WTC11 (cell line): ENCODE data around the gene MACROD2. TPM values are rescaled to one million over a fixed set of nuclear protein-coding genes. Genes with fewer than 3 reads are reported as not detected.

Experiments used
- ATAC-seq: fragments of 200-7000 bp; cut with Tn5 transposase; 2 replicates; pipeline ENCODE4 v1.10.0; 2021; ENCODE audit warnings: mild to moderate bottlenecking, moderate library complexity
- CTCF ChIA-PET: fragments of 300-600 bp; sonication (Branson Sonifier 250); formaldehyde crosslinking; loops from one replicate; lab custom pipeline; 2021; ENCODE audit warnings: antibody characterized with exemption; lab: Charles Lee
- POLR2A ChIA-PET: fragments of 350-600 bp; sonication (Branson Sonifier 250); formaldehyde crosslinking; loops from one replicate; lab custom pipeline; 2021; ENCODE audit warnings: antibody characterized with exemption; lab: Charles Lee
- DNase-seq: peaks from one replicate; pipeline ENCODE4 v3.0.0; 2021; ENCODE audit warnings: low spot score
- H3K27ac Mint-ChIP-seq: 2 replicates; pipeline ENCODE4 v1.8.0; 2021; ENCODE audit warnings: mixed read lengths
- H3K27me3 Mint-ChIP-seq: 2 replicates; pipeline ENCODE4 v1.8.0; 2021; ENCODE audit warnings: low read depth, mild to moderate bottlenecking, moderate library complexity, mixed read lengths
- H3K36me3 Mint-ChIP-seq: 2 replicates; pipeline ENCODE4 v1.8.0; 2021; ENCODE audit warnings: mixed read lengths
- H3K4me1 Mint-ChIP-seq: 2 replicates; pipeline ENCODE4 v1.8.0; 2022; ENCODE audit warnings: mixed read lengths
- H3K4me3 Mint-ChIP-seq: 2 replicates; pipeline ENCODE4 v1.8.0; 2021; ENCODE audit warnings: mild to moderate bottlenecking, moderate library complexity, mixed read lengths
- H3K9me3 Mint-ChIP-seq: 2 replicates; pipeline ENCODE4 v1.8.0; 2021; ENCODE audit warnings: mixed read lengths
- AR ChIP-seq: fragments of 250-450 bp; sonication (Bioruptor Pico); IDR thresholded peaks from 2 replicates; pipeline ENCODE4 v1.9.0; 2021; ENCODE audit warnings: mild to moderate bottlenecking
- CREB1 ChIP-seq: sonication (generic); formaldehyde crosslinking; IDR thresholded peaks from 2 replicates; pipeline ENCODE4 v1.8.0; 2023; ENCODE audit warnings: mild to moderate bottlenecking, missing genetic modification reagents
- HMGA2 ChIP-seq: fragments of 250-450 bp; sonication (Bioruptor Pico); IDR thresholded peaks from 2 replicates; pipeline ENCODE4 v1.4.0; 2021; ENCODE audit warnings: mild to moderate bottlenecking, moderate library complexity
- JAZF1 ChIP-seq: fragments of 250-450 bp; sonication (Bioruptor Pico); IDR thresholded peaks from 2 replicates; pipeline ENCODE4 v1.9.0; 2021; ENCODE audit warnings: moderate library complexity, mild to moderate bottlenecking, inconsistent platforms
- JUN ChIP-seq: sonication (generic); formaldehyde crosslinking; IDR thresholded peaks from 2 replicates; pipeline ENCODE4 v1.8.0; 2023; ENCODE audit warnings: mild to moderate bottlenecking, missing genetic modification reagents
- KAT7 ChIP-seq: sonication (generic); formaldehyde crosslinking; IDR thresholded peaks from 2 replicates; pipeline ENCODE4 v1.8.1; 2023; ENCODE audit warnings: missing genetic modification reagents, mild to moderate bottlenecking, borderline replicate concordance
- PRRX2 ChIP-seq: fragments of 250-450 bp; sonication (Bioruptor Pico); IDR thresholded peaks from 2 replicates; pipeline ENCODE4 v1.8.0; 2021; ENCODE audit warnings: mild to moderate bottlenecking
- SOX15 ChIP-seq: fragments of 250-450 bp; sonication (Bioruptor Pico); IDR thresholded peaks from 2 replicates; pipeline ENCODE4 v1.9.0; 2021; ENCODE audit warnings: mild to moderate bottlenecking
- USF1 ChIP-seq: sonication (generic); formaldehyde crosslinking; IDR thresholded peaks from 2 replicates; pipeline ENCODE4 v1.8.0; 2022; ENCODE audit warnings: mild to moderate bottlenecking, missing genetic modification reagents
- ZBTB21 ChIP-seq: sonication (generic); formaldehyde crosslinking; IDR thresholded peaks from 2 replicates; pipeline ENCODE4 v1.8.1; 2023; ENCODE audit warnings: mild to moderate bottlenecking, missing genetic modification reagents, borderline replicate concordance
- ZNF121 ChIP-seq: sonication (generic); formaldehyde crosslinking; IDR thresholded peaks from 2 replicates; pipeline ENCODE4 v1.8.0; 2023; ENCODE audit warnings: missing genetic modification reagents
- ZNF281 ChIP-seq: sonication (generic); formaldehyde crosslinking; IDR thresholded peaks from 2 replicates; pipeline ENCODE4 v1.8.0; 2023; ENCODE audit warnings: mild to moderate bottlenecking, missing genetic modification reagents
- total RNA-seq: library from RNA; stranded (reverse); gene quantifications from 3 replicates; pipeline ENCODE4 v1.2.3, GENCODE V29; 2021
- TF ChIP-seq, protein P1 (sequence below): sonication (generic); formaldehyde crosslinking; IDR thresholded peaks from 2 replicates; pipeline ENCODE4 v1.8.1; 2023; ENCODE audit warnings: mild to moderate bottlenecking, missing genetic modification reagents, moderate library complexity
- TF ChIP-seq, protein P2 (sequence below): sonication (generic); formaldehyde crosslinking; IDR thresholded peaks from 2 replicates; pipeline ENCODE4 v1.8.0; 2022; ENCODE audit warnings: mild to moderate bottlenecking, missing genetic modification reagents
- TF ChIP-seq, protein P3 (sequence below): fragments of 250-450 bp; sonication (Bioruptor Pico); IDR thresholded peaks from 2 replicates; pipeline ENCODE4 v1.9.0; 2021; ENCODE audit warnings: mild to moderate bottlenecking, borderline replicate concordance
- TF ChIP-seq, protein P4 (sequence below): sonication (generic); formaldehyde crosslinking; IDR thresholded peaks from 2 replicates; pipeline ENCODE4 v1.8.1; 2023; ENCODE audit warnings: mild to moderate bottlenecking, moderate library complexity, missing genetic modification reagents

MACROD2 gene
- total RNA-seq, 1 experiment from 2014 or later, result 4.1 TPM

GRCh38 chr20:15494851-15495250 is 1499.5 kb downstream of the MACROD2 start (continued):
- no peak for TF ChIP-seq KAT7 (CRISPR knock-in tag)
- TF ChIP-seq, protein P1, sequence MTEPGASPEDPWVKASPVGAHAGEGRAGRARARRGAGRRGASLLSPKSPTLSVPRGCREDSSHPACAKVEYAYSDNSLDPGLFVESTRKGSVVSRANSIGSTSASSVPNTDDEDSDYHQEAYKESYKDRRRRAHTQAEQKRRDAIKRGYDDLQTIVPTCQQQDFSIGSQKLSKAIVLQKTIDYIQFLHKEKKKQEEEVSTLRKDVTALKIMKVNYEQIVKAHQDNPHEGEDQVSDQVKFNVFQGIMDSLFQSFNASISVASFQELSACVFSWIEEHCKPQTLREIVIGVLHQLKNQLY (CRISPR knock-in tag), result no peak

- POLR2A ChIA-PET, result no interaction called here
- Mint-ChIP-seq H3K4me3 (no peak overlapping the region), H3K27me3 (no peaks in the 10 kb centered on the region), H3K9me3 (peaks cover 9% of the 10 kb centered on the region), H3K27ac (peak overlapping the region; percentile 56; the same call in 1 of the 2 replicates), H3K4me1 (peaks cover 17% of the 10 kb centered on the region), H3K36me3 (peaks cover 4% of the 10 kb centered on the region; the same call in 1 of the 2 replicates)
- CTCF ChIA-PET, result no interaction called here
- DNase-seq, result no peak
- peak; percentile 90 for ATAC-seq
- TF ChIP-seq ZNF121, result no peak
- TF ChIP-seq, protein P2, sequence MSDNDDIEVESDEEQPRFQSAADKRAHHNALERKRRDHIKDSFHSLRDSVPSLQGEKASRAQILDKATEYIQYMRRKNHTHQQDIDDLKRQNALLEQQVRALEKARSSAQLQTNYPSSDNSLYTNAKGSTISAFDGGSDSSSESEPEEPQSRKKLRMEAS (CRISPR knock-in tag), result no peak
- no peak for TF ChIP-seq JAZF1
- TF ChIP-seq USF1 (CRISPR knock-in tag), result no peak
- TF ChIP-seq, protein P3, sequence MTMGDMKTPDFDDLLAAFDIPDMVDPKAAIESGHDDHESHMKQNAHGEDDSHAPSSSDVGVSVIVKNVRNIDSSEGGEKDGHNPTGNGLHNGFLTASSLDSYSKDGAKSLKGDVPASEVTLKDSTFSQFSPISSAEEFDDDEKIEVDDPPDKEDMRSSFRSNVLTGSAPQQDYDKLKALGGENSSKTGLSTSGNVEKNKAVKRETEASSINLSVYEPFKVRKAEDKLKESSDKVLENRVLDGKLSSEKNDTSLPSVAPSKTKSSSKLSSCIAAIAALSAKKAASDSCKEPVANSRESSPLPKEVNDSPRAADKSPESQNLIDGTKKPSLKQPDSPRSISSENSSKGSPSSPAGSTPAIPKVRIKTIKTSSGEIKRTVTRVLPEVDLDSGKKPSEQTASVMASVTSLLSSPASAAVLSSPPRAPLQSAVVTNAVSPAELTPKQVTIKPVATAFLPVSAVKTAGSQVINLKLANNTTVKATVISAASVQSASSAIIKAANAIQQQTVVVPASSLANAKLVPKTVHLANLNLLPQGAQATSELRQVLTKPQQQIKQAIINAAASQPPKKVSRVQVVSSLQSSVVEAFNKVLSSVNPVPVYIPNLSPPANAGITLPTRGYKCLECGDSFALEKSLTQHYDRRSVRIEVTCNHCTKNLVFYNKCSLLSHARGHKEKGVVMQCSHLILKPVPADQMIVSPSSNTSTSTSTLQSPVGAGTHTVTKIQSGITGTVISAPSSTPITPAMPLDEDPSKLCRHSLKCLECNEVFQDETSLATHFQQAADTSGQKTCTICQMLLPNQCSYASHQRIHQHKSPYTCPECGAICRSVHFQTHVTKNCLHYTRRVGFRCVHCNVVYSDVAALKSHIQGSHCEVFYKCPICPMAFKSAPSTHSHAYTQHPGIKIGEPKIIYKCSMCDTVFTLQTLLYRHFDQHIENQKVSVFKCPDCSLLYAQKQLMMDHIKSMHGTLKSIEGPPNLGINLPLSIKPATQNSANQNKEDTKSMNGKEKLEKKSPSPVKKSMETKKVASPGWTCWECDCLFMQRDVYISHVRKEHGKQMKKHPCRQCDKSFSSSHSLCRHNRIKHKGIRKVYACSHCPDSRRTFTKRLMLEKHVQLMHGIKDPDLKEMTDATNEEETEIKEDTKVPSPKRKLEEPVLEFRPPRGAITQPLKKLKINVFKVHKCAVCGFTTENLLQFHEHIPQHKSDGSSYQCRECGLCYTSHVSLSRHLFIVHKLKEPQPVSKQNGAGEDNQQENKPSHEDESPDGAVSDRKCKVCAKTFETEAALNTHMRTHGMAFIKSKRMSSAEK (CRISPR knock-in tag), result no peak
- TF ChIP-seq HMGA2 (CRISPR knock-in tag), result no peak
- TF ChIP-seq SOX15, result no peak
Observed at GRCh38 chr20:15496501-15497039, 1501.3 kb downstream of the MACROD2 start.

DNA sequence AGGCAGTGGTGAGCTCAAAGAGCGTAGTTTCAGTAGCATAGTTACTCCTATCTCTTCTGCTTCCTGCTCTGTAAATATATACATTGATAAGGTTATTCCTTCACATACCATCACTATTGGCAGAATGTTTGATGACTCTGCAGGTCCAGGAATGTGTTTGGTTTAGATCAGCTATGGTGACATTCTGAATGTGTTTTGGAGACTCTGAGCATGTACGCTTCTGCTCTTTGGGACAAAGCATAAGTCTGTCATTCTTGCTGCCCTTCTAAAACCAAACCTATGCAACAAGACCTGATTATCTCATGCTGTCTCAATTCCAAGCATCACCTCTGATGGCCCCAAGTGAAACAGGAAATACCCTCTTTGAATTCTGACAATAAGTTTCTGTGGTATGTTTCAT is 1503.6 kb downstream of the MACROD2 start:
- no peak for TF ChIP-seq JUN (CRISPR knock-in tag)
- TF ChIP-seq, protein P4, sequence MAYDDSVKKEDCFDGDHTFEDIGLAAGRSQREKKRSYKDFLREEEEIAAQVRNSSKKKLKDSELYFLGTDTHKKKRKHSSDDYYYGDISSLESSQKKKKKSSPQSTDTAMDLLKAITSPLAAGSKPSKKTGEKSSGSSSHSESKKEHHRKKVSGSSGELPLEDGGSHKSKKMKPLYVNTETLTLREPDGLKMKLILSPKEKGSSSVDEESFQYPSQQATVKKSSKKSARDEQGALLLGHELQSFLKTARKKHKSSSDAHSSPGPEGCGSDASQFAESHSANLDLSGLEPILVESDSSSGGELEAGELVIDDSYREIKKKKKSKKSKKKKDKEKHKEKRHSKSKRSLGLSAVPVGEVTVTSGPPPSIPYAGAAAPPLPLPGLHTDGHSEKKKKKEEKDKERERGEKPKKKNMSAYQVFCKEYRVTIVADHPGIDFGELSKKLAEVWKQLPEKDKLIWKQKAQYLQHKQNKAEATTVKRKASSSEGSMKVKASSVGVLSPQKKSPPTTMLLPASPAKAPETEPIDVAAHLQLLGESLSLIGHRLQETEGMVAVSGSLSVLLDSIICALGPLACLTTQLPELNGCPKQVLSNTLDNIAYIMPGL (CRISPR knock-in tag), result no peak
- TF ChIP-seq AR (CRISPR knock-in tag), result no peak
- TF ChIP-seq PRRX2 (CRISPR knock-in tag), result no peak
- TF ChIP-seq ZBTB21 (CRISPR knock-in tag), result no peak
- TF ChIP-seq ZNF281 (CRISPR knock-in tag), result no peak
- TF ChIP-seq CREB1, result no peak
- ATAC-seq (no peak), DNase-seq (no peak)
- H3K4me3 Mint-ChIP-seq, result no peak overlapping the region
- H3K36me3 Mint-ChIP-seq, result peaks cover 4% of the 10 kb centered on the region; the same call in 1 of the 2 replicates
- ChIA-PET CTCF (no interaction called here), POLR2A (no interaction called here)
- no peaks in the 10 kb centered on the region for H3K27me3 Mint-ChIP-seq
- no peak overlapping the region for H3K27ac Mint-ChIP-seq
- H3K9me3 Mint-ChIP-seq, result peaks cover 9% of the 10 kb centered on the region
- H3K4me1 Mint-ChIP-seq, result peaks cover 17% of the 10 kb centered on the region
